Testis (tissue), 3 donors: ENCODE measurements around the gene OMD. TPM values are rescaled to one million over a fixed set of nuclear protein-coding genes. Genes with fewer than 3 reads are reported as not detected.
A peak's percentile ranks its signal among the peaks of the same experiment; 100 is the strongest.

Experiments
- DNase-seq: peaks from one replicate; pipeline ENCODE4 v3.0.0-alpha.2; 2019
- H3K27ac ChIP-seq, 2 donors: fragments of 200-600 bp; sonication (generic); one replicate each; pipeline ENCODE4 v1.5.1; 2019
- H3K27me3 ChIP-seq: fragments of 200-600 bp; sonication (generic); one replicate; pipeline ENCODE4 v1.5.1; 2019
- H3K36me3 ChIP-seq: fragments of 200-600 bp; sonication (generic); one replicate; pipeline ENCODE4 v1.5.1; 2017; ENCODE audit warnings: low read depth; ENCODE audit errors: missing control alignments
- H3K4me1 ChIP-seq: fragments of 200-600 bp; sonication (generic); one replicate; pipeline ENCODE4 v1.5.1; 2019
- H3K4me3 ChIP-seq, 2 donors: fragments of 200-600 bp; sonication (generic); one replicate each; pipeline ENCODE4 v1.5.1; 2017 to 2019
- H3K9me3 ChIP-seq: fragments of 200-600 bp; sonication (generic); one replicate; pipeline ENCODE4 v1.5.1; 2017
- POLR2A ChIP-seq: fragments of 450-650 bp; IDR thresholded peaks from one replicate; pipeline ENCODE4 v1.6.1; 2017; ENCODE audit warnings: antibody characterized with exemption, mild to moderate bottlenecking, moderate library complexity
- WGBS, 2 donors: methylation state at CpG; one replicate each; pipeline ENCODE4 v1.1.5; 2018; 5-methylcytosine and 5-hydroxymethylcytosine counted together
- intact Hi-C: fragments of 100-400 bp; cut with DNase I; formaldehyde crosslinking; loops from one replicate; pipeline ENCODE4 v1.15.1; 2023; ENCODE audit warnings: low total_unique reads
- polyA plus RNA-seq: library from polyadenylated mRNA; stranded (reverse); fragments of 350-450 nt; fragmentation: Illumina TruSeq; extraction: RNeasy Lipid Tissue Mini Kit (QIAGEN cat#74804); gene quantifications from one replicate; pipeline ENCODE4 v1.2.3, GENCODE V29; 2014; ENCODE audit warnings: low read depth, low replicate concordance; ENCODE audit not compliant: insufficient read depth
- total RNA-seq, 2 donors: library from RNA; depleted of rRNA; stranded (reverse); fragments of >200 nt; gene quantifications; one replicate each; pipeline ENCODE4 v1.2.3, GENCODE V29; 2016
- TF ChIP-seq, protein P1 (sequence below), 3 experiments: fragments of 450-650 bp in 2 of 3; fragments of 200-600 bp in 1 of 3; sonication (generic) in 1 of 3; IDR thresholded peaks; one replicate each; pipeline ENCODE4 v1.5.1; 2016 to 2019; ENCODE audit warnings: antibody characterized with exemption in 3 of 3, mild to moderate bottlenecking in 2 of 3, moderate library complexity in 1 of 3

The OMD gene
- total and polyA plus RNA-seq, 3 donors from 2014 or later: 1.1 to 4.9 (median 2.5) TPM

DNA sequence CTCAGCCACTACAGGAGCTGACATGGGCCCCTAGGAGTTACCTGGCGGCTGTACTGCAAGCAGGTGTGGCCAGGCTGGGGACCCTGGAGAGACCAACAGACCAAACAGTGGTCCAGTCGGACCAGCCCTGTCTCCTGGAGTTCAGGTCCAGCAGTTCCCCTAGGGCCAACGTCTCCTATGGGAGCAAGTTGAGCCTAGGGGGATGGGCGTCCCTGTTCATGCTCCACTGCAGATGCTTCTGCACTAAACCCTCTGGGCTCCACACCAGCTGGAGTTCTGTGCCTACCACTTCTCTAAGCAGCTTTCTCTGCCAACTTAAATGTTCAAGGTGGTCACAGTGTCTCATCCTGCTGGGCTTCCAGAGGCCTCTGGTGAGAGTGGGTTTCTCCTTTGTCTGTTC, 20.6 kb upstream of the OMD start:
- Histone ChIP-seq H3K27me3 (no peaks in the 10 kb centered on the region), H3K4me1 (no peaks in the 10 kb centered on the region), H3K9me3 (no peaks in the 10 kb centered on the region), H3K27ac (no peak overlapping the region), H3K4me3 (no peak overlapping the region), H3K36me3 (no peaks in the 10 kb centered on the region)
- TF ChIP-seq, protein P1, sequence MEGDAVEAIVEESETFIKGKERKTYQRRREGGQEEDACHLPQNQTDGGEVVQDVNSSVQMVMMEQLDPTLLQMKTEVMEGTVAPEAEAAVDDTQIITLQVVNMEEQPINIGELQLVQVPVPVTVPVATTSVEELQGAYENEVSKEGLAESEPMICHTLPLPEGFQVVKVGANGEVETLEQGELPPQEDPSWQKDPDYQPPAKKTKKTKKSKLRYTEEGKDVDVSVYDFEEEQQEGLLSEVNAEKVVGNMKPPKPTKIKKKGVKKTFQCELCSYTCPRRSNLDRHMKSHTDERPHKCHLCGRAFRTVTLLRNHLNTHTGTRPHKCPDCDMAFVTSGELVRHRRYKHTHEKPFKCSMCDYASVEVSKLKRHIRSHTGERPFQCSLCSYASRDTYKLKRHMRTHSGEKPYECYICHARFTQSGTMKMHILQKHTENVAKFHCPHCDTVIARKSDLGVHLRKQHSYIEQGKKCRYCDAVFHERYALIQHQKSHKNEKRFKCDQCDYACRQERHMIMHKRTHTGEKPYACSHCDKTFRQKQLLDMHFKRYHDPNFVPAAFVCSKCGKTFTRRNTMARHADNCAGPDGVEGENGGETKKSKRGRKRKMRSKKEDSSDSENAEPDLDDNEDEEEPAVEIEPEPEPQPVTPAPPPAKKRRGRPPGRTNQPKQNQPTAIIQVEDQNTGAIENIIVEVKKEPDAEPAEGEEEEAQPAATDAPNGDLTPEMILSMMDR (IDR thresholded peaks at IDR 0.05): no peak
- TF ChIP-seq POLR2A: no peak
- intact Hi-C loops: no loop called here
- 87 to 98% methylated on average over 3 to 4 of the region's 4 CpGs for WGBS, 2 donors
- DNase-seq: no peak

DNA sequence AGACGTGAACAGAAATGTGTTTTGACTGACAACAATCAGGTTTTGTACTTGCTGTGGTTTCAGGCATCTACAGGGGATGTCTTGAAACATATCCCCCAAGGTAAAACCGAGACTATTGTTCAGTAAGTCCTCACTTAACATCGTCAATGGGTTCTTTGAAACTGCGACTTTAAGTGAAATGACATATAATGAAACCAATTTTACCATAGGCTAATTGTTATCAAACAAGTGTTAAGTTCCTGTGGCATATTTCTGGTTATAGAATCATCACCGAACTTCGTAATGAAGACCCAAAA, 16.4 kb upstream of the OMD start:
- Histone ChIP-seq H3K27ac (no peak overlapping the region), H3K4me3 (no peak overlapping the region), H3K4me1 (peaks cover 3% of the 10 kb centered on the region), H3K9me3 (no peaks in the 10 kb centered on the region), H3K36me3 (no peaks in the 10 kb centered on the region), H3K27me3 (no peaks in the 10 kb centered on the region)
- no peak for TF ChIP-seq POLR2A
- TF ChIP-seq, protein P1 (IDR thresholded peaks at IDR 0.05): no peak
- 87 to 94% methylated on average over 6 of the region's 6 CpGs for WGBS, 2 donors
- DNase-seq: no peak
- intact Hi-C loops: no loop called here

DNA sequence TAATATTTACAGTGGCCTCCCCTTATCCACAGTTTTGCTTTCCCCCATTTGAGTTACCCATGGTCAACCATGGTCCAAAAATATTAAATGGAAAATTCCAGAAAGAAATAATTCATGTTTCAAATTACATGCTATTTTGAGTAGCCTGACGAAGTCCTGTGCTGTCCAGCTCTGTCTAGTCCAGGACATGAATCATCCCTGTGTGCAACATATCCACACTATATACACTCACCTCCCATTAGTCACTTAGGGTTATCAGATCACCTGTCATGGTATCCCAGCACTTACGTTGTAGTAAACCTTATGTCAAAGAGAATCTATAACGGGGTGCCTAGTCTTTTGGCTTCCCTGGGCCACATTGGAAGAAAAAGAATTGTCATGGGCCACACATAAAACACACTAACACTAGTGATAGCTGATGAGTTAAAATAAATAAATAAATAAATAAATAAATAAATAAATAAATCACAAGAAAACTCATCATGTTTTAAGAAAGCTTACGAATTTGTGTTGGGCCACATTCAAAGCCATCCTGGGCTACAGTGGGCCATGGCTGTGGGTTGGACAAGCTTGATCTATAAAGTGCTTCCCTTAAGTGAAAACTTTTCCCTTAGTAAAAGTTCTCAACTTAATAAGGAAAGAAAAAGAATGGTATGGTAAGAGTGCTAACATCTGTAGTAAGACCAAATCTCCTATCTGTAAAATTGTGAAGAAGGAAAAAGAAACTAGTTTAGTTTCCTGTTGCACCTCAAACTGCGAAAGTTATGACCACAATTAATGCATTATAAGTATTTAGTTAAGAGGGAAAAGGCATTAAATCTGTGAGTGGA, 15.9 kb upstream of the OMD start:
- 77 to 92% methylated on average over 5 of the region's 5 CpGs for WGBS, 2 donors
- DNase-seq: no peak
- no peak overlapping the region for H3K27ac ChIP-seq

DNA sequence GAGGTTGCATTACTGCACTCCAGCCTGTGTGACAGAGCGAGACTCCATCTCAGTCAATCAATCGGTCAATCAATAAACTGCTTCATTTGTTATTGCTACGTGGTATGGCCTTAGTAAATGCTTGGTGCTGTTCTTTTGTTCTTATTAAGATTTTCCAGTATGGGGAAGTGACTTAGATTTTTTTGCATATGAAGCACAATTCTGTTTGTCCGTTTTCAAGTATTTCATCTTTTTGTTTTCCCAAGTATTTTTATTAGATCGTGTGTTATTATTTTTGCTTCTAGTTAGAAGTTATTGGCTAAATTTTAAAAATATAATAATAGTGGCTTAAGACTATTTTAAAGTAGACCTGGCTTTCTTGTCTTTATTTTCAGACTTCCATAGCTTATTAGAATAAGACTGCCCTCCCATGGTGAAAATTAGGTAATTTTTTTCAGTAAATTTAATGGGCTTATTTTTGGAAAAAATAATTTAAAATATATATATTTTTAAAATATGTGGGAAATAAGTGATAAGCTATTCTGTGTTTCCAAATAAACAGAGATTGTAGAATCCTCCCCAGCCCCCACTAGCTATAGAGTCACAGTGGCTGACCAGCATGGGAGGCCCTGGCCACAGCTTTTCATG, 14.7 kb upstream of the OMD start:
- TF ChIP-seq, protein P1 (IDR thresholded peaks at IDR 0.05): peak in 1 of 3 experiments; percentile 43
- no peak for TF ChIP-seq POLR2A
- 72 to 78% methylated on average over 5 of the region's 5 CpGs for WGBS, 2 donors
- Histone ChIP-seq H3K36me3 (no peaks in the 10 kb centered on the region), H3K4me1 (peaks cover 5% of the 10 kb centered on the region), H3K4me3 (no peak overlapping the region), H3K27ac (no peak overlapping the region), H3K27me3 (no peaks in the 10 kb centered on the region), H3K9me3 (no peaks in the 10 kb centered on the region)
- intact Hi-C loops: no loop called here
- no peak for DNase-seq

More for the DNA sequence above, 15.9 kb upstream of the OMD start:
- intact Hi-C loops: no loop called here
- H3K27me3 ChIP-seq: no peaks in the 10 kb centered on the region
- H3K9me3 ChIP-seq: no peaks in the 10 kb centered on the region
- peaks cover 5% of the 10 kb centered on the region for H3K4me1 ChIP-seq
- TF ChIP-seq, protein P1 (IDR thresholded peaks at IDR 0.05): no peak
- TF ChIP-seq POLR2A: no peak
- no peaks in the 10 kb centered on the region for H3K36me3 ChIP-seq
- H3K4me3 ChIP-seq: no peak overlapping the region
